Prostate gland (tissue), 2 donors: ENCODE data around the gene HERC4. TPM values are rescaled to one million over a fixed set of nuclear protein-coding genes. Genes with fewer than 3 reads are reported as not detected.

Experiments
- DNase-seq: peaks from one replicate; pipeline ENCODE4 v3.0.0-alpha.2; 2019; ENCODE audit warnings: low spot score
- H3K27ac ChIP-seq, 2 donors: fragments of 200-600 bp; sonication (generic); 2 replicates each; pipeline ENCODE4 v1.5.1; 2017 to 2019
- H3K27me3 ChIP-seq: fragments of 200-600 bp; sonication (generic); replicated peaks from 2 replicates; pipeline ENCODE4 v1.5.1; 2019; ENCODE audit not compliant: insufficient read depth
- H3K36me3 ChIP-seq, 2 donors: fragments of 200-600 bp; sonication (generic); 1 replicate in 1 of 2; 2 replicates in 1 of 2; pipeline versions ENCODE4 v1.5.1 to v1.8.1; 2017 to 2019
- H3K4me1 ChIP-seq: fragments of 200-600 bp; sonication (generic); replicated peaks from 2 replicates; pipeline ENCODE4 v1.5.1; 2019
- H3K4me3 ChIP-seq, 2 donors: fragments of 200-600 bp; sonication (generic); 2 replicates each; pipeline ENCODE4 v1.5.1; 2017 to 2019
- H3K9me3 ChIP-seq: fragments of 200-600 bp; sonication (generic); 2 replicates; pipeline ENCODE4 v1.5.1; 2017
- WGBS: methylation state at CpG from one replicate; pipeline ENCODE4 v1.1.5; 2018; 5-methylcytosine and 5-hydroxymethylcytosine counted together
- intact Hi-C: fragments of 100-400 bp; cut with DNase I; formaldehyde crosslinking; loops from one replicate; pipeline ENCODE4 v1.14.2; 2022
- small RNA-seq, 2 donors: library from RNA; depleted of rRNA; stranded (forward); fragments of <200 nt; gene quantifications; one replicate each; pipeline ENCODE3, GENCODE V24; 2016
- total RNA-seq, 2 donors: library from RNA; depleted of rRNA; stranded (reverse); fragments of >200 nt; gene quantifications; one replicate each; pipeline ENCODE4 v1.1.0, GENCODE V29; 2016
- TF ChIP-seq, protein P1 (sequence below), 4 experiments: fragments of 200-600 bp in 2 of 4; fragments of 450-650 bp in 2 of 4; sonication (generic) in 2 of 4; IDR thresholded peaks; 1 replicate in 3 of 4; 2 replicates in 1 of 4; pipeline ENCODE4 v1.5.1; 2016 to 2019; ENCODE audit warnings: antibody characterized with exemption in 4 of 4, mild to moderate bottlenecking in 2 of 4, moderate library complexity in 2 of 4

Gene HERC4
- total RNA-seq, 2 donors from 2014 or later = 27.7 to 40.6 TPM

DNA sequence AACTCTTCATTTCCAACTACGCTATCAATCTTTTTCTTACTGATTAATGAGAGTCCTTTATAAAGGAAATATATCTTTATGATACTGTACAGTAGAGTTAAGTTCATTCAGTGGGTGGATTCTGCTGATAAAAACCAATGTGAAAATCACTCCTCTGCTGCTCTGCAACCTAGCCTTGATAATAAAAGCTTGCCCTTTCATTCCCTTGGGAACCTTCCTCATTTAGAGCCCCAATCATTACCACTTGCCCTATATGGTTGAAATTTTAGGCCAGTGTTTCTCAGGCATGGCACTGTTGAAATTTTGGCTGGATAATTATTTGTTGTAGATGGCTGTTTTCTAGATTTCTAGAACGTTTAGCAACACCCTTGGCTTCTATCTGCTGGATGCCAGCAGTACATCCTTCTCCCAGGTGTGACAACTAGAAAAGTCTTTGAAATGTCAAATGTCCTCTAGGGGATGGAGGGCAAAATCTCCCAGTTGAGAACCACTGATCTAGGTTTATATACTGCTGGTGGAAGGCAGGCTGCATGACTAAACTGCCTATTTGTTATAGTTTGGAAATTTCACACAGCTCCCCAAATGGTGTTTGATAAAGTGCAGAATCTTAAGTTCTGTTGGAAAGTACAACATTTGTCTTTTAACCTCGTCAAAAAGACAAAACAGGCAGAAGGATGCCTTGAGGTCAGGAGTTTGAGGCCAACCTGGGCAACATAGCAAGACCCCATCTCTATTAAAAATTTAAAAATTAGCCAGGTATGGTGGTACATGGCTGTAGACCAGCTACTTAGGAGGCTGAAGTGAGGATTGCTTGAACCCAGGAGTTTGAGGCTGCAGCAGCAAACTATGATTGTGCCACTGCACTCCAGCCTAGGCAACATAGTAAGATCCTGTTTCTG is 199.5 kb downstream of the HERC4 start:
- Histone ChIP-seq H3K4me3 (no peak overlapping the region), H3K4me1 (no peaks in the 10 kb centered on the region), H3K27ac (no peak overlapping the region), H3K9me3 (no peaks in the 10 kb centered on the region), H3K36me3 (no peaks in the 10 kb centered on the region), H3K27me3 (no peaks in the 10 kb centered on the region)
- TF ChIP-seq, protein P1, sequence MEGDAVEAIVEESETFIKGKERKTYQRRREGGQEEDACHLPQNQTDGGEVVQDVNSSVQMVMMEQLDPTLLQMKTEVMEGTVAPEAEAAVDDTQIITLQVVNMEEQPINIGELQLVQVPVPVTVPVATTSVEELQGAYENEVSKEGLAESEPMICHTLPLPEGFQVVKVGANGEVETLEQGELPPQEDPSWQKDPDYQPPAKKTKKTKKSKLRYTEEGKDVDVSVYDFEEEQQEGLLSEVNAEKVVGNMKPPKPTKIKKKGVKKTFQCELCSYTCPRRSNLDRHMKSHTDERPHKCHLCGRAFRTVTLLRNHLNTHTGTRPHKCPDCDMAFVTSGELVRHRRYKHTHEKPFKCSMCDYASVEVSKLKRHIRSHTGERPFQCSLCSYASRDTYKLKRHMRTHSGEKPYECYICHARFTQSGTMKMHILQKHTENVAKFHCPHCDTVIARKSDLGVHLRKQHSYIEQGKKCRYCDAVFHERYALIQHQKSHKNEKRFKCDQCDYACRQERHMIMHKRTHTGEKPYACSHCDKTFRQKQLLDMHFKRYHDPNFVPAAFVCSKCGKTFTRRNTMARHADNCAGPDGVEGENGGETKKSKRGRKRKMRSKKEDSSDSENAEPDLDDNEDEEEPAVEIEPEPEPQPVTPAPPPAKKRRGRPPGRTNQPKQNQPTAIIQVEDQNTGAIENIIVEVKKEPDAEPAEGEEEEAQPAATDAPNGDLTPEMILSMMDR (IDR thresholded peaks at IDR 0.05) = no peak
- DNase-seq = no peak
- intact Hi-C loops = no loop called here
- WGBS = 62% methylated on average over 3 of the region's 3 CpGs

Small RNAs within 50 kb of the gene (small RNA-seq; reads per million reads assigned to genes)
- gene RN7SL220P = 0 reads per million in 2 donors

Other genes starting within 250 kb of the HERC4 start
- gene DNAJC12, start 237.1 kb downstream of the HERC4 start, total RNA-seq = 10 to 100 TPM in 1 of 2 donors, 1 to 10 TPM in 1; 6.4 to 22.7 TPM
- 10 to 100 TPM; 22.0 to 46.2 TPM for gene SIRT1, start 190.6 kb downstream of the HERC4 start, total RNA-seq
- gene MYPN, start 34.2 kb upstream of the HERC4 start, total RNA-seq = 1 to 10 TPM; 1.5 to 1.8 TPM
- gene ATOH7, start 156.8 kb upstream of the HERC4 start, total RNA-seq = not detected